Common myeloid progenitor, CD34-positive (primary cell): ENCODE results near the gene DCAF8L2.

Experiments
- CTCF ChIA-PET: fragments of 350-600 bp; sonication (Branson Sonifier 250); formaldehyde crosslinking; loops from one replicate; lab custom pipeline; 2021; ENCODE audit warnings: antibody characterized with exemption; lab: Charles Lee
- POLR2A ChIA-PET: fragments of 350-600 bp; sonication (Branson Sonifier 250); formaldehyde crosslinking; loops from one replicate; lab custom pipeline; 2021; ENCODE audit warnings: antibody characterized with exemption; lab: Charles Lee
- DNase-seq, 3 donors: peaks; one replicate each; pipeline versions ENCODE4 v3.0.0 to v3.0.0-alpha.2; 2013
- H3K27ac ChIP-seq, 2 experiments: 1 replicate in 1 of 2; 2 replicates in 1 of 2; pipeline ENCODE4 v1.7.0; 2013; ENCODE audit warnings: inconsistent platforms in 2 of 2, low read length in 2 of 2, mild to moderate bottlenecking in 2 of 2, low read depth in 1 of 2, moderate library complexity in 1 of 2; ENCODE audit not compliant: severe bottlenecking in 2 of 2, insufficient read depth in 1 of 2, poor library complexity in 1 of 2
- H3K27me3 ChIP-seq, 5 experiments: replicated peaks in 2 of 5; 1 replicate in 3 of 5; 2 replicates in 2 of 5; pipeline versions ENCODE4 v1.6.1 to v1.7.0; 2013; ENCODE audit warnings: low read length in 4 of 5, mild to moderate bottlenecking in 2 of 5, moderate library complexity in 2 of 5, inconsistent platforms in 1 of 5; ENCODE audit not compliant: insufficient read depth in 5 of 5, control insufficient read depth in 4 of 5
- H3K36me3 ChIP-seq, 4 experiments: 1 replicate in 2 of 4; 2 replicates in 2 of 4; pipeline versions ENCODE4 v1.6.1 to v1.7.0; 2013; ENCODE audit warnings: low read length in 3 of 4, control low read depth in 1 of 4, mild to moderate bottlenecking in 1 of 4; ENCODE audit not compliant: control insufficient read depth in 4 of 4, insufficient read depth in 4 of 4
- H3K4me1 ChIP-seq, 4 experiments: 1 replicate in 3 of 4; 2 replicates in 1 of 4; pipeline versions ENCODE4 v1.6.1 to v1.7.1; 2013; ENCODE audit warnings: low read length in 3 of 4, mild to moderate bottlenecking in 3 of 4, control low read depth in 1 of 4, inconsistent platforms in 1 of 4, moderate library complexity in 1 of 4; ENCODE audit not compliant: control insufficient read depth in 4 of 4, insufficient read depth in 4 of 4; ENCODE audit errors: control extremely low read depth in 1 of 4
- H3K4me3 ChIP-seq, 7 experiments: 1 replicate in 4 of 7; 2 replicates in 3 of 7; pipeline versions ENCODE4 v1.5.1 to v1.7.0; 2013; ENCODE audit warnings: mild to moderate bottlenecking in 7 of 7, low read length in 6 of 7, moderate library complexity in 6 of 7, inconsistent platforms in 2 of 7, low read depth in 2 of 7, control low read depth in 1 of 7; ENCODE audit not compliant: insufficient read depth in 4 of 7, control insufficient read depth in 1 of 7; ENCODE audit errors: extremely low read depth in 1 of 7
- H3K9me3 ChIP-seq, 5 experiments: 1 replicate in 4 of 5; 2 replicates in 1 of 5; pipeline versions ENCODE4 v1.6.1 to v1.7.1; 2013; ENCODE audit warnings: low read length in 4 of 5, mild to moderate bottlenecking in 2 of 5, inconsistent platforms in 1 of 5, low read depth in 1 of 5, moderate library complexity in 1 of 5; ENCODE audit not compliant: control insufficient read depth in 4 of 5, insufficient read depth in 2 of 5; ENCODE audit errors: control extremely low read depth in 1 of 5
- WGBS: methylation state at CpG from one replicate; pipeline ENCODE4 v1.1.5; 2013; ENCODE audit not compliant: insufficient coverage; 5-methylcytosine and 5-hydroxymethylcytosine counted together

DCAF8L2 gene

DNA sequence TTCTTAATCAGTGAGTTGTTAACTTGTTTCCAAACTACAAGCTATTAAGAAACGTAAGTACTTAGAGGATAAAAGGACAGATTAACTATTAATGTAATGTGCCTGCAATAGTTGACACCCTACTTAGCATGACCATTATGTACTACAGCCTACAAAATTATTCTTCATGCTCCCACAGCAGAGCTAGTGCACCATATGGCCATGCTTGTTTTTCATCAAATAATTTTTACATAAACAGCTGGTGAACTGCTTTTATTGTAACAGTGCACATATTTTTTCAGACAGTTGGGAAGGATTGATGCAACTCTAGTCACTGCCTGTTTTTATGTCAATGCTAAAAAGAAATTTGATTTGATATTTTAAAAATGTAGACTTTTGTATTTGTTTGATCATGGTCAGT lies 207.4 kb downstream of the DCAF8L2 start:
- Histone ChIP-seq H3K36me3 (no peaks in the 10 kb centered on the region), H3K9me3 (no peaks in the 10 kb centered on the region), H3K4me3 (no peak overlapping the region), H3K4me1 (no peaks in the 10 kb centered on the region), H3K27me3 (no peaks in the 10 kb centered on the region), H3K27ac (no peak overlapping the region)
- WGBS: no CpG with 5 or more reads among the region's 1 CpG
- POLR2A ChIA-PET: no interaction called here
- CTCF ChIA-PET: no interaction called here
- no peak for DNase-seq
